Measurements from ENCODE around the gene RANGRF.
A peak's percentile ranks its signal among the peaks of the same experiment; 100 is the strongest.
"Not testable (repeated sequence)": the region's sequence is repeated elsewhere in the genome, so short reads cannot be mapped to it uniquely, and the experiment has no call there.

The RANGRF gene, protein sequence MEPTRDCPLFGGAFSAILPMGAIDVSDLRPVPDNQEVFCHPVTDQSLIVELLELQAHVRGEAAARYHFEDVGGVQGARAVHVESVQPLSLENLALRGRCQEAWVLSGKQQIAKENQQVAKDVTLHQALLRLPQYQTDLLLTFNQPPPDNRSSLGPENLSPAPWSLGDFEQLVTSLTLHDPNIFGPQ

GRCh38 chr17:8288336-8289102, at the start of gene RANGRF:
Gene RANGRF (plus strand): TSS chr17:8288670. CDS start chr17:8288789, 119 bp downstream.
- peak; percentile 84 for DNase-seq

- DNase-seq: peak; percentile 53
Measured at GRCh38 chr17:8243827-8244226, 44.6 kb upstream of the RANGRF start.

DNA sequence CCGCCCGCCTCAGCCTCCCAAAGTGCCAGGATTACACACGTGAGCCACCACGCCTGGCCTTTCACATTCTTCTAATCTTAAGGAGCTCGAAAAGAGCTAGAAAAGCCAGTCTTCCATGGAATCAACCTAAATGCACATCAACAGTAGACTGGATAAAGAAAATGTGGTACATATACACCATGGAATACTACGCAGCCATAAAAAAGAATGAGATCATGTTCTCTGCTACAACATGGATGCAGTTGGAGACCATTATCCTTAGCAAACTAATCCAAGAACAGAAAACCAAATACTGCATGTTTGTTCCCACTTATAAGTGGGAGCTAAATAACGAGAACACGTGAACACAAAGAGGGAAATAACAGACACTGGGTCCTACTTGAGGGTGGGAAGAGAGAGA, 43.7 kb upstream of the RANGRF start:
- no peak for DNase-seq

DNA sequence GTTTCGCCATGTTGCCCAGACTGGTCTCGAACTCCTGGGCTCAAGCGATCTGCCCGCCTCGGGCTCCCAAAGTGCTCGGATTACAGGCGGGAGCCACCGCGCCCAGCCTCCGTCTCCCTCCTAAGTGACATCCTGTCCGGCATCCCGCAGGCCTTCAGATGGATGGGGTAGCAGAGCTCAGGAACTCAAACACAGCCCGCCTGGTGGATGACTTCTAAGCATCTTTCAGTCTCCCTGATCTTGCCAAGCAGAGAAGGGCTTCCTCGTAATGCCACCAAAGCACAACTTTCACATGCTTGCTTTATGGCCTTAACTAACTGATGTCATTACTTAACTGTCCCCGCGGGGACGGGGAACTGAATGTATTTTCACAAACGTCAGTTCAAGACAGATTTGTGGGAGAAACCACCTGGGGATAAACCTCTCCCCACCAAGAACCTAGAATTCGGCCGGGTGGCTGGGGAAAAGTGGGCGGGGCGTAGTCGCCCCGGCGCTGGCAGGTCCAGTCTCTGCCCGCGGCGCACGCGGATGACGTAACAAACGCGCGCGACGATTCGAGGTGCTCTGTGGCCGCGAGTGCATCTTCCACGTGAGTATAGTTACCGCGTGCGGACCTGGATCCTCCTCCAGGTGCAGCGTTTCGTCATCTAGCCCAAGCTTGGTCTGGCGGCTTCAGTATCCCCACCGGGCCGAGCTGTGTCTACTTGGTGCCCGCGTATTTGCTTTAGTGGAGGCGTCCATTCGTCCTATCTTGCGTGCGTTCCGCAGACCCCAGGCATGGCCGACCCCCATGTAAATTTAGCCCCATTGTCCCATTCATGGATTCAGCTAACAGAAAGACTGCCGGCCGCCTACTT, 39.5 kb upstream of the RANGRF start, which contains the start of gene PFAS:
Gene PFAS, plus strand, starts transcription at position 539 of the 857 bp plus-strand sequence. CDS start 4,649 bp downstream, outside the sequence.
- DNase-seq: peak; percentile 95

GRCh38 chr17:8249621-8250500, 38.6 kb upstream of the RANGRF start:
- DNase-seq: no peak

- not testable (repeated sequence) for DNase-seq
Measured at GRCh38 chr17:8251411-8251810, 37.1 kb upstream of the RANGRF start.

DNA sequence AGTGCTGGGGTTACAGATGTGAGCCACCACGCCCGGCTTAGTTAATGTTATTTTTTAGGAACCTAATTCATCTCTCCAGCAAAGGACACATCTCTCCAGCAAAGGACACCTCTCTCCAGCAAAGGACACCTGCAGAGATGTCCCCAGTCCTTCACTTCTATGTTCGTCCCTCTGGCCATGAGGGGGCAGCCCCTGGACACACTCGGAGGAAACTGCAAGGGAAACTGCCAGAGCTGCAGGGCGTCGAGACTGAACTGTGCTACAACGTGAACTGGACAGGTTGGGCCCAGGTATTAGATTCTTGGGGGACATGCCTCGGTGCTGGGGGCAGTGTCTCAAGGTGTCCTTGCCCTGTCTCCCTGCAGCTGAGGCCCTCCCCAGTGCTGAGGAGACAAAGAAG, 34.7 kb upstream of the RANGRF start:
- peak; percentile 18 for DNase-seq

DNA sequence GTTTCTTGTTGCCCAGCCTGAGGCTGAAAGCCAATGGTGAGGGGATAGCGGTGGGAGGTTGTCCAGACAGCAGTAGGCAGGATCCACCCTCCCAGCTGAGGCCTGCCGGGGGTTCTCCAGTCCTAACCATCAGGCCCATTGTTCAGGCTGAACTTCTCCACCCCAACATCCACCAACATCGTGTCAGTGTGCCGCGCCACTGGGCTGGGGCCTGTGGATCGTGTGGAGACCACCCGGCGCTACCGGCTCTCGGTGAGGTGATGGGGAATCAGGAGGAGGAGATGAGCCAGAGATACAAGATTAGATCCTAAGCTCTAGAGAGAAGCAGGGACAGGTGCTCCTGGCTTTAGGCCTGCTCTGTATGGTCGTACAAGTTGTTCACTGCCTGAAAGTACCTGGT, 33.6 kb upstream of the RANGRF start:
- DNase-seq: no peak

- DNase-seq: no peak
Measured at GRCh38 chr17:8255499-8255898, 33.0 kb upstream of the RANGRF start.

DNA sequence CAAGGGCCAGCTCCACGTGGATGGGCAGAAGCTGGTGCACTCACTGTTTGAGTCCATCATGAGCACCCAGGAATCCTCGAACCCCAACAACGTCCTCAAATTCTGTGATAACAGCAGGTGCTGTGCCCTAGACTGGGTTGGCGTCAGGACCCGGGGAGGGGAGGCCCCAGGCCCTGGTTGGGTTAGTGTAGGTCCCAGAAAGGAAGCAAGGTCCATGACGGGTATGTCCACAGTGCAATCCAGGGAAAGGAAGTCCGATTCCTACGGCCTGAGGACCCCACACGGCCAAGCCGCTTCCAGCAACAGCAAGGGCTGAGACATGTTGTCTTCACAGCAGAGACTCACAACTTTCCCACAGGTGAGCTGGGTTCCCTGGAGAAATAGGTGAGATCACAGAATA, 32.2 kb upstream of the RANGRF start:
- no peak for DNase-seq

- no peak for DNase-seq
Measured at GRCh38 chr17:8256691-8257090, 31.8 kb upstream of the RANGRF start.

DNA sequence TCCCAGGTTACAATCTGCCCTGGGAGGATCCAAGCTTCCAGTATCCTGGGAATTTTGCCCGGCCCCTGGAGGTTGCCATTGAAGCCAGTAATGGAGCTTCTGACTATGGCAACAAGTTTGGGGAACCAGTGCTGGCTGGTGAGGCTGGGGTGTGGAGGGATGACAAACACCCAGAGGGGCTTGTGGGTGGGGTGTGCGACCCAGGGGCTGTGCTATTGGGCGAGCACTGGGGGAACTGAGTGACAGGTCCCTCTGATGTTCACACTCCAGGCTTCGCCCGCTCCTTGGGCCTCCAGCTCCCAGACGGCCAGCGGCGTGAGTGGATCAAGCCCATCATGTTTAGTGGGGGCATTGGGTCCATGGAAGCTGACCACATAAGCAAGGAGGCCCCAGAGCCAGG, 30.7 kb upstream of the RANGRF start:
- no peak for DNase-seq

- DNase-seq: no peak
Measured at GRCh38 chr17:8264320-8264719, 24.1 kb upstream of the RANGRF start.

- no peak for DNase-seq
Measured at GRCh38 chr17:8264836-8265542, 23.5 kb upstream of the RANGRF start.

DNA sequence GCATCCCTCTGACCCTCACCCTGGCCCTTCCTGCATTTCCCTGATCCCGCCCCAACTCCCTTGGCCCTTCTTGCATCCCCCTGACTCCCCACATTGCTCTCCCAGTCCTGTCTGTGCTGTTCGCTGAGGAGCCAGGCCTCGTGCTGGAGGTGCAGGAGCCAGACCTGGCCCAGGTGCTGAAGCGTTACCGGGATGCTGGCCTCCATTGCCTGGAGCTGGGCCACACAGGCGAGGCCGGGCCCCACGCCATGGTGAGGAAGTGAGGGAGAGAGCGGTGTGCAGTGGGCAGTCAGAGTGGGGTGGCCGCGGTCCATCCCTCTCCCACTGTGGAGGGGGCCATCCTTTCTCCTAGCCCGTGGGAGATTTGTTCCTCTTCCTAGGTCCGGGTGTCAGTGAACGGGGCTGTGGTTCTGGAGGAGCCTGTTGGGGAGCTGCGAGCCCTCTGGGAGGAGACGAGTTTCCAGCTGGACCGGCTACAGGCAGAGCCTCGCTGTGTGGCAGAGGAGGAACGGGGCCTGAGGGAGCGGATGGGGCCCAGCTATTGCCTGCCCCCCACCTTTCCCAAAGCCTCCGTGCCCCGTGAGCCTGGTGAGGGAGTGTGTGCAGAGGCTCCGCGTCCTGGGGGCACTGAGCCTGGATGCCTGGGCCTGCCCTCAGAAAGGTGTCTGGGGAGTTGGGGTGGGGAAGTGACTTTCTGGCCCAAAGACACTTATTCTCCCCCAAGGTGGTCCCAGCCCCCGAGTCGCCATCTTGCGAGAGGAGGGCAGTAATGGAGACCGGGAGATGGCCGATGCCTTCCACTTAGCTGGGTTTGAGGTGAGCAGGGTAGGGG, 21.6 kb upstream of the RANGRF start:
- DNase-seq: no peak

DNA sequence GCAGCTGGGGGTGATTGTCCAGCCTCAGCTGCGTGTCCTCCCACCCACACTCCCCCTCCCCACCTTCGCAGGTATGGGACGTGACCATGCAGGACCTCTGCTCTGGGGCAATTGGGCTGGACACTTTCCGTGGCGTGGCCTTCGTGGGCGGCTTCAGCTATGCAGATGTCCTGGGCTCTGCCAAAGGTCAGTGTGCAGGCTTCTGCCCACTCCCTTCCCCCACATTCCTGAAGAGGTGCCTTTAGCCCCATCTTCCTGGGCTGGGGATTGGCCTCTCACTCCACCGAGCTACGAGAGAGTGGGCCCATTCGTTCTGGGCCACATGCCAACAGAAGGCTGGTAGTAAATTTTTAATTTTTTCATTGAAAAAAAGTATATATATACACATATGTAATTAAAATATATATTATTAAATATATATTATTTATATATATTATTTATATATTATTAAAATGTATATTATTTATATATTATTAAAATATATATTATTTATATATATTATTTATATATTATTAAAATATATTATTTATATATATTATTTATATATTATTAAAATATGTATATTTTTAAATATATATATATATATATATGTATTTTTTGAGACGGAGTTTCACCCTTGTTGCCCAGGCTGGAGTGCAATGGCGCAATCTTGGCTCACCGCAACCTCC, 20.9 kb upstream of the RANGRF start:
- DNase-seq: no peak

DNA sequence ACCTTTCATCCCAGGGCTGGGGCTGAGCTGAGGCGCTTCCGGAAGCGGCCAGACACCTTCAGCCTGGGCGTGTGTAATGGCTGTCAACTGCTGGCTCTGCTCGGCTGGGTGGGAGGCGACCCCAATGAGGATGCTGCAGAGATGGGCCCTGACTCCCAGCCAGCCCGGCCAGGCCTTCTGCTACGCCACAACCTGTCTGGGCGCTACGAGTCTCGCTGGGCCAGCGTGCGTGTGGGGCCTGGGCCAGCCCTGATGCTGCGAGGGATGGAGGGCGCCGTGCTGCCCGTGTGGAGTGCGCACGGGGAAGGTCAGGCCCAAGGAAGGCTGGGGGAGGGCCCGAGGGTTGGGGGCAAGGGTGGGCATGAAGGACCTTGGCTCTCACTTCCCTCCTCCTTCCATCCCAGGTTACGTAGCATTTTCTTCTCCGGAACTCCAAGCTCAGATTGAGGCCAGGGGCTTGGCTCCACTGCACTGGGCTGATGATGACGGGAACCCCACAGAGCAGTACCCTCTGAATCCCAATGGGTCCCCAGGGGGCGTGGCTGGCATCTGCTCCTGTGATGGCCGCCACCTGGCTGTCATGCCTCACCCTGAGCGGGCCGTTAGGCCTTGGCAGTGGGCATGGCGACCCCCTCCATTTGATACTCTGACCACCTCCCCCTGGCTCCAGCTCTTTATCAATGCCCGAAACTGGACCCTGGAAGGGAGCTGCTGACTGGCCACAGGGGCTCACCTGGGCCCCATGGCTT, 19.7 kb upstream of the RANGRF start:
- no peak for DNase-seq

DNA sequence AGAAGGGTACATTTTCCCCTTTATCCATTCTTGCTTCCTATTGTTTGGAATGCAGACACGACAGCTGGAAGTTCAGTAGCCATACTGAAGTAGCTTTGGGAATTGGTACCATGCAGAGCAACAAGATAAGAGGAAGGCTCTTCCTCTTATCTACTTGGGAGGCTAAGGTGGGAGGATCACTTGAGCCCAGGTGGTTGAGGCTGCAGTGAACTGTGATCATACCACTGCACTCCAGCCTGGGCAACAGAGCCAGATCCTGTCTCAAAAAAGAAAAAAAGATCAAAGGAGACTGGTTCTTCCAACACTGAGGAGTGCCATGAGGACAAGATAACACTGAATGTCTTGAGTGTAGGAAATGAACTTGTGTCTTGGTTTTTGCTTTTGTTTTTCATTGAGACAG, 16.0 kb upstream of the RANGRF start:
- DNase-seq: no peak

GRCh38 chr17:8273884-8274444, 14.5 kb upstream of the RANGRF start:
- DNase-seq: no peak

All from CD4-positive, alpha-beta T cell treated with Interleukin-17A for 1 hour (primary cell).